HG03095 (cell line): ENCODE results near the gene SECTM1.
"Not testable (repeated sequence)": the region's sequence is repeated elsewhere in the genome, so short reads cannot be mapped to it uniquely, and the experiment has no call there.

ENCODE experiments used
- ATAC-seq: cut with Tn5 transposase; IDR thresholded peaks from one replicate; pipeline ENCODE4 v1.9.1; 2021; ENCODE audit warnings: moderate library complexity; ENCODE audit not compliant: unreplicated experiment

SECTM1 gene

DNA sequence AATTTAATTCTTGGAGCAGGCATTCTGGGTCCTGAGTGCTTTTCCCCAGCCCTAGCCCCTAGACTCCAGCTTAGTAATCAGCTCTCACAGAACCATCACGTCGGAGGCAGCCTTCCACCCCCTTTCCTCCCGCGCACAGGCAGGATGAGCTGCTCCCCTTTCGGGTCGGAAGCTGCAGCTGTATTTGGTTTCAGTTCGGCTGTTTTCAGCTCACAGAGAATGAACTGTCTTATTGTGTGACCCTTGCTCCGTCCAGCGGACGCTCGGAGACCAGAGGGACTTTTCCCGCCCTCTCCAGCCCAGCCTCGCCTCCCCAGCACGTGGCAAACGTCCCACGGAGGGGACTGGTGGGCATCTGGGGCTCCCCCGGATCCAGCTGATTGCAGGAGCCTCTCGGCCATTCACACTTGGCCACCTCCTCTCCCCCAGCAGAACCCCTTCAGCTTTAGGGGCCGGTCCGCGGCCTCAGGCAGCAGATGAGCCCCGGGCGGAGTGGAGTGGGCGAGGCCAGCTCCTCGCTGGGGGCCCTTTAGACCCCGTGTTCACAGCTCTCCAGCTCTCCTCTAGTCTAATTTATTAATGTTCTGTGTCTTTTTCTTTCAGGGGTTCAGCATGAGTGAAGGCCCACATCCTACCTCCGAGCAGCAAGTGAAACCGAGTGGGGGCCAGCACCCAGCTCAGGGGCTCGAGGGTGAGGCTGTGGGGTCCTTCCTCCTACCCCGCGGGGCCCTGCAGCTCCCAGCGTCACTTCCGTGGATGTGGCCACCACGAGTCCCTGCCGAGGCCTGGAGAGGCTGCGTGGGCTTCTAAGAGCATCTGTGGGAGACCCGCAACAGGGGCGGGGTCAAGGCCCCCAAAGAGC lies 37.1 kb upstream of the SECTM1 start:
- ATAC-seq: peak; percentile 73

GRCh38 chr17:82369211-82369610 lies 35.6 kb upstream of the SECTM1 start:
- no peak for ATAC-seq

DNA sequence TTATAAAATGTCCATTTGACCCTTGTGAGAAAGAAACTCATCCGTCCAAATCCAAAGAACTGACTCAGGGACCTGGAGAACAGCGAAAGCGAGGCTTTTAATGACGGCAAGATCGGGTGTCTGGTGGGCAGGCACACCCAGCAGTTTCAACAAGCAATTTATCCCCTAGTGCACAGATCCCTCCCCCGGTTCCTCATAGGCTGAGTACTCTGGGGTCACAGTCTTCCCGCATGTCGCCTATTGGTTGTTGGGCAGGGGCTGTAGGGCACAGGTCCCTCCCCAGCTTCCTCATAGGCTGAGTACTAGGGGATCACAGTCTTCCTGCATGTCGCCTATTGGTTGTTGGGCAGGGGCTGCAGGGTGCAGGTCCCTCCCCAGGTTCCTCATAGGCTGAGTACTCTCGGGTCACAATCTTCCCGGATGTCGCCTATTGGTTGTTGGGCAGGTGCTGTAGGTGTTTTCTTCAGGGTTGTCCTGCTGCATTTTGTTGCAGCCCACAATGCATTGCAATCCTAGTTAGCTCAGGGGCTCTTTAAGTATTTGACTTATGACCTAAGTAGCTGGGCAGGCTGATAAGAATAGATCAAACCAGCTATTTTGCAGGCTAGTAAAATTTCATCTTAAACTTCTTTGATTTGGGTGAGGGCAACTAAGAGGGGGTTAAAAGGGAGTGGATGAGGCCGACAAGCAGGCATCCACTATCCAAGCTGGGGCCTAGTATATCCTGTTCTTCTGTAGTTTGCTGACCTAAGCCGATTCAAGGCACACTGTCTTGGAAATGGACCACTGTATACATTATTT lies 34.4 kb upstream of the SECTM1 start:
- ATAC-seq: no peak

GRCh38 chr17:82366749-82367148 lies 33.2 kb upstream of the SECTM1 start:
- ATAC-seq: no peak

- no peak for ATAC-seq
These were observed 32.2 kb upstream of the SECTM1 start for GRCh38 chr17:82365606-82366295.

GRCh38 chr17:82361885-82362633 lies 28.5 kb upstream of the SECTM1 start:
- no peak for ATAC-seq

GRCh38 chr17:82359451-82360074 lies 26.0 kb upstream of the SECTM1 start:
- not testable (repeated sequence) for ATAC-seq

DNA sequence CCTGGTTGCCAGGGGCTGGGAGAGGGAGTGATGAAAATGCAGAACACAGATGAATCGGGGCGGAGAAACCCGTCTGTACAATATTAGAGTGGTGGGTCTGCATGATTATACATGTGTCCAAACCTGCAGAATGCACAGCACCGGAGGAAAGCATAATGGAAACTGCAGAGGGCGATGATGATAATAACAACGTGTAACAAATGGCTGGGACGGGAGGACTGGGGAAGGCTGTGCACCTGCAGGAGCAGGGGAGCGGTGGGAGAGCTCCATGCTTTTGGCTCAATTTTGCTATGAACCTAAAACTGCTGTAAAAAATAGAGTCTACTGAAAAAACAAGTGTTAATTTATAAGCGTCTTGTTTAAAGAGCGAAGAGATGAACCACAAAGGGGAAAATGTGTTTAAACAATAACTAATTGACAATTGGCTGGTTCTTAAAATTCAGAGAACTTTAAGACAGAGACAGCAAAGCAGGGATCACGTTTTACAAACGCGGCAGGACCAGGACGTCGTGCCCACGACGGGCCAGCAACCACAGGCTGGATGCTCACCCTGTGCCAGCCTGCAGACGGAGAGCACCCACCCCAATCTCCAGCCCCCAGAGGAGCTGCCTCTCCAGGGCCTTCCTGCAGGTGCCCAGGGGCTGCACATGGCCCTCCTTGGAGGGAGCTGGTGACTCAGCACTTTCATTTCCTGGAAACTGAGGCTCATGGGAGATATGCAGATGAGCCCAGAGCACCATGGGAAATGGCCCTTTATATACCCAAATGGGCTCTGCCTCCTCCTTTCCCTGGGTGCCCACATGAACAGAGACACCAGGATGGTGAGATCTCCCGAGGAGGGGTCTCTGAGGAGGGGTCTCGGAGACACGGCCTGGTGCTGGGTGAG lies 25.1 kb upstream of the SECTM1 start, which contains the start of gene TEX19:
Gene TEX19 (plus strand): TSS at position 783 of the 886 bp plus-strand sequence. CDS start 2,904 bp downstream, outside the sequence.
- no peak for ATAC-seq

- no peak for ATAC-seq
These were observed 23.8 kb upstream of the SECTM1 start for GRCh38 chr17:82357394-82357793.

GRCh38 chr17:82356845-82357355 lies 23.3 kb upstream of the SECTM1 start:
- ATAC-seq: no peak

GRCh38 chr17:82355770-82356427 lies 22.3 kb upstream of the SECTM1 start:
- no peak for ATAC-seq

- no peak for ATAC-seq
These were observed 21.3 kb upstream of the SECTM1 start for GRCh38 chr17:82354804-82355308.

DNA sequence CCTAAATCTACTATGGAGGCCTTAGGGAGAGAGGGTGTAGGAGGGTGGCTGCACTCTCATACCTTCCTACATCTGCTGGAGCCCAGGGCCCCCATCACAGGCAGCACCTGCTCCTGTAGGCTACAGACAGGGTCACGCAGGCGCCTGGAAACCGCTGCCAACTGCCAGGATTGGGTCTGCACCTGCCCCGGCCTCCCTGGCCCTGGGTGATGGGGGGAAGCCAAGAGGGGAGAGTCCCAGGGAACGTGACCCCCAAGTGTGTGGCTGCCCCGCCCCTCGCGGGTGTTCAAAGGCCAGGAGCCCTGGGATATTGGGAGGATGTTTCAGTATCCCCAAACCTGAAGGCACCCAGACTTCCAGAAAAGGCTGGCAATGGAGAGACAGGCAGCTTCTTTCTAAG lies 19.9 kb upstream of the SECTM1 start:
- ATAC-seq: no peak

DNA sequence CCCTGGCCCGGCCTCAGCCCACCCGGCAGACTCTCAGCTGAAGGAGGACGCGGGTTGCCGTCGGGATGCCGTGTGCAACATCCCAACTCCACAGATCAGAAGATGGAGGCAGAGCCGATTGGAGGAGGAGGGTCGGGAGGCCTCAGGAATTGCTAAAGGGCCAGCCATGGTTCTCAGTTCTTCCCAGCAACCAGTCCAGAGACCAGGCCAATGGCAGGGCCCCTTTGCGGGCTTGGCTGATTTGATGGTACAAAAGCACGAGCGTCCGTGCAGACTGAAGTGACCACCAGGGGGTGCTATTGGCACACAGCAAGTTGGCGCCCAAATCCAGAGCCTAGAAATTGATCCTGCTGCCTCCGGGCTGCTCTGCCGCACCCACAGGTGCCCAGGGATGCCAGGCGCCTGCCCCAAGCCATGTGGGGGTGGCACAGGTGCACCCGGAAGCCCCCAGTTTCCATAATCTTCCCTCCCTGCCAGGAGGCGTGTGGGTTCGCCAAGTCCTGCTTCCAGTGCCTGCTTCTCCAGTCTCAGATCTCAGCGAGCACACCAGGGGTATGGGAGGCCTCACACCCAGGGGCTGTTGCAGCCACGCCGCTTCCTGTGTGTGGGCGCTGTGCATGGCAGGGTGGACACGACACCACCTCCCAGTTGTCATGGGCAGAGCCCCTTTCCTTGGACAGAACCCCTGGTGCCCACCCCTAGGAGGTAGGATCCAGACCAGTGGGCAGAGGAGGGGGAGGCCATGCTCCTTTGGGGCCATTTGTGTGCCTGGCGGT lies 18.3 kb upstream of the SECTM1 start:
- ATAC-seq: no peak

GRCh38 chr17:82351254-82351712 lies 17.7 kb upstream of the SECTM1 start:
- no peak for ATAC-seq

- no peak for ATAC-seq
These were observed 16.8 kb upstream of the SECTM1 start for GRCh38 chr17:82350182-82351030.
